Spleen (tissue), 11 donors: ENCODE data around the gene RPAIN. TPM values are rescaled to one million over a fixed set of nuclear protein-coding genes. Genes with fewer than 3 reads are reported as not detected.
A peak's percentile ranks its signal among the peaks of the same experiment; 100 is the strongest.

Experiments used
- DNase-seq: peaks from one replicate; pipeline ENCODE4 v3.0.0-alpha.2; 2020
- H3K27ac ChIP-seq, 8 donors: fragments of 200-600 bp; sonication (generic) in 7 of 8; 1 replicate in 4 of 8; 2 replicates in 4 of 8; pipeline versions ENCODE4 v1.5.0 to v1.8.0; 2016 to 2021; ENCODE audit warnings: inconsistent platforms in 4 of 8, mild to moderate bottlenecking in 4 of 8, moderate library complexity in 1 of 8
- H3K27me3 ChIP-seq, 7 donors: fragments of 200-600 bp; sonication (generic) in 6 of 7; replicated peaks in 1 of 7; 1 replicate in 4 of 7; 2 replicates in 3 of 7; pipeline versions ENCODE4 v1.5.0 to v1.8.0; 2016 to 2021; ENCODE audit warnings: inconsistent platforms in 3 of 7, mild to moderate bottlenecking in 1 of 7
- H3K36me3 ChIP-seq, 6 donors: fragments of 200-600 bp; sonication (generic) in 5 of 6; 1 replicate in 4 of 6; 2 replicates in 2 of 6; pipeline versions ENCODE4 v1.5.0 to v1.8.0; 2016 to 2021; ENCODE audit warnings: inconsistent platforms in 2 of 6
- H3K4me1 ChIP-seq, 6 donors: fragments of 200-600 bp; sonication (generic) in 5 of 6; 1 replicate in 3 of 6; 2 replicates in 3 of 6; pipeline versions ENCODE4 v1.5.0 to v1.8.0; 2016 to 2021; ENCODE audit warnings: inconsistent platforms in 3 of 6
- H3K4me3 ChIP-seq, 8 donors: fragments of 200-600 bp; sonication (generic) in 7 of 8; 1 replicate in 4 of 8; 2 replicates in 4 of 8; pipeline versions ENCODE4 v1.5.0 to v1.8.0; 2016 to 2021; ENCODE audit warnings: inconsistent platforms in 4 of 8, mild to moderate bottlenecking in 4 of 8, moderate library complexity in 2 of 8
- H3K9me3 ChIP-seq, 8 donors: fragments of 200-600 bp; sonication (generic) in 7 of 8; 1 replicate in 4 of 8; 2 replicates in 4 of 8; pipeline versions ENCODE4 v1.5.0 to v1.8.0; 2016 to 2021; ENCODE audit warnings: inconsistent platforms in 4 of 8
- POLR2A ChIP-seq, 3 donors: fragments of 450-650 bp; IDR thresholded peaks; one replicate each; pipeline ENCODE4 v1.5.1; 2017; ENCODE audit warnings: antibody characterized with exemption in 3 of 3, mild to moderate bottlenecking in 1 of 3
- POLR2AphosphoS5 ChIP-seq, 3 donors: sonication (generic); formaldehyde crosslinking; IDR thresholded peaks; one replicate each; pipeline ENCODE4 v1.5.1; 2017; ENCODE audit warnings: antibody characterized with exemption in 3 of 3
- WGBS, 5 donors: extraction: QIAGEN DNeasy Blood & Tissue Kit in 3 of 5; methylation state at CpG; one replicate each; pipeline versions ENCODE4 v1.1.5 to v1.1.7; 2013 to 2018; 5-methylcytosine and 5-hydroxymethylcytosine counted together
- intact Hi-C: fragments of 100-400 bp; cut with DNase I; formaldehyde crosslinking; loops from one replicate; pipeline ENCODE4 v1.15.0; 2023; ENCODE audit warnings: low total_unique reads
- polyA plus RNA-seq, 3 donors: library from polyadenylated mRNA; stranded (reverse); fragments of 200-250 nt; gene quantifications; one replicate each; pipeline ENCODE4 v1.2.1, GENCODE V29; 2013
- total RNA-seq, 7 donors: library from RNA; depleted of rRNA in 3 of 7; stranded (reverse); fragments of >200 nt in 3 of 7; fragmentation: NEBNext Ultra II Directional in 4 of 7; extraction: Animal tissue kit (Norgen Biotek cat#: 25700) in 4 of 7; gene quantifications; one replicate each; pipeline versions ENCODE4 v1.1.0 to v1.2.1, GENCODE V29; 2016 to 2021
- TF ChIP-seq, protein P1 (sequence below), 11 experiments: fragments of 200-600 bp in 7 of 11; fragments of 450-650 bp in 4 of 11; sonication (generic) in 4 of 11; IDR thresholded peaks in 8 of 11; conservative IDR thresholded peaks in 3 of 11; 1 replicate in 7 of 11; 2 replicates in 4 of 11; pipeline versions ENCODE4 v1.4.0 to v1.8.0; 2016 to 2021; ENCODE audit warnings: antibody characterized with exemption in 11 of 11, inconsistent platforms in 4 of 11, mild to moderate bottlenecking in 1 of 11
- donor health status: healthy with polysubstance abuse.
- donor health status: DM: no; HTN: no; CAD: no; lungs with moderate emphysema.
- donor health status: DM: no; HTN: no; CAD: no.
- donor health status: Bipolar disorder and iron deficiency.
- donor health status: healthy.
- donor health status: DM: no; HTN: no; CAD: no.
- donor health status: DM: yes; HTN: yes; CAD: no.

RPAIN gene
- total and polyA plus RNA-seq, 10 donors, result 30.3 to 52.3 (median 37.2) TPM

- Histone ChIP-seq H3K27me3 (no peaks in the 10 kb centered on the region), H3K4me1 (peaks cover 21 to 47% (median 36%) of the 10 kb centered on the region in 6 donors), H3K36me3 (peaks cover 0 to 71% (median 35%) of the 10 kb centered on the region in 6 donors), H3K27ac (peak overlapping the region; percentile 78 to 89 (median 84)), H3K9me3 (no peaks in the 10 kb centered on the region), H3K4me3 (peak overlapping the region; percentile 87 to 100 (median 94))
- TF ChIP-seq POLR2A (IDR thresholded peaks at IDR 0.05) (no peak), POLR2AphosphoS5 (IDR thresholded peaks at IDR 0.05) (no peak)
- TF ChIP-seq, protein P1, sequence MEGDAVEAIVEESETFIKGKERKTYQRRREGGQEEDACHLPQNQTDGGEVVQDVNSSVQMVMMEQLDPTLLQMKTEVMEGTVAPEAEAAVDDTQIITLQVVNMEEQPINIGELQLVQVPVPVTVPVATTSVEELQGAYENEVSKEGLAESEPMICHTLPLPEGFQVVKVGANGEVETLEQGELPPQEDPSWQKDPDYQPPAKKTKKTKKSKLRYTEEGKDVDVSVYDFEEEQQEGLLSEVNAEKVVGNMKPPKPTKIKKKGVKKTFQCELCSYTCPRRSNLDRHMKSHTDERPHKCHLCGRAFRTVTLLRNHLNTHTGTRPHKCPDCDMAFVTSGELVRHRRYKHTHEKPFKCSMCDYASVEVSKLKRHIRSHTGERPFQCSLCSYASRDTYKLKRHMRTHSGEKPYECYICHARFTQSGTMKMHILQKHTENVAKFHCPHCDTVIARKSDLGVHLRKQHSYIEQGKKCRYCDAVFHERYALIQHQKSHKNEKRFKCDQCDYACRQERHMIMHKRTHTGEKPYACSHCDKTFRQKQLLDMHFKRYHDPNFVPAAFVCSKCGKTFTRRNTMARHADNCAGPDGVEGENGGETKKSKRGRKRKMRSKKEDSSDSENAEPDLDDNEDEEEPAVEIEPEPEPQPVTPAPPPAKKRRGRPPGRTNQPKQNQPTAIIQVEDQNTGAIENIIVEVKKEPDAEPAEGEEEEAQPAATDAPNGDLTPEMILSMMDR (IDR thresholded peaks at IDR 0.05 in 8 of 11, conservative IDR thresholded peaks at IDR 0.05 in 3 of 11), result peak in 7 of 11 experiments; percentile 3 to 71 (median 44)
- intact Hi-C loops, result loop anchor here (10.0 kb wide), 1 partner anchor 185 kb away; no protein-coding TSS in a partner anchor
- no peak for DNase-seq
- 7 to 35% (median 17%) methylated on average over 1 of the region's 1 CpG for WGBS, 5 donors
These were observed 19.4 kb downstream of the RPAIN start for GRCh38 chr17:5439446-5439764.

DNA sequence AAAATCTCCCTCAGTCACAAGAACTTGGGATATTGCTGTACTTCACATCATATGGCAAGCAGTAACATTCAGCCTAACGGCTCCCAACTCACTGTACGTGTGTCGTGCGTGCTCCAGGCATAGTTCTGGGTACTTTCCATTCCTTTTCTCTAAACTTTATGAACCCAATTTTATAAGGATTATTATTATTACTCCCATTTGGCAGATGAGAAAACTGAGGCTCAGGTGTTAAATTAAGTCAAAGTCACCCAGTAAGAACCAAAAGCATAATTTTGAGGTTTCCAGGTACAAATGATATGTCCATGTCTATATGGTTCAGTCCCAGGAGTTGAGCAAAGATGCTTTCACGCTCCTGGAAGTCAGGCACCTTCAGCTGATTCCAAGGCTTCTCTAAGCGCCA, 23.7 kb downstream of the RPAIN start:
- WGBS, 5 donors, result 94 to 99% (median 95%) methylated on average over 4 to 6 of the region's 6 CpGs
- TF ChIP-seq, protein P1 (IDR thresholded peaks at IDR 0.05 in 8 of 11, conservative IDR thresholded peaks at IDR 0.05 in 3 of 11), result no peak
- TF ChIP-seq POLR2AphosphoS5 (IDR thresholded peaks at IDR 0.05) (no peak), POLR2A (IDR thresholded peaks at IDR 0.05) (no peak)
- no peak for DNase-seq
- Histone ChIP-seq H3K9me3 (no peaks in the 10 kb centered on the region), H3K4me1 (peaks cover 0 to 12% (median 8%) of the 10 kb centered on the region in 6 donors), H3K4me3 (no peak overlapping the region), H3K27me3 (no peaks in the 10 kb centered on the region), H3K27ac (no peak overlapping the region), H3K36me3 (peaks cover 4 to 79% (median 52%) of the 10 kb centered on the region in 6 donors)
- intact Hi-C loops, result no loop called here

GRCh38 chr17:5444209-5444608, 24.2 kb downstream of the RPAIN start:
- intact Hi-C loops, result no loop called here
- WGBS, 5 donors, result 92 to 97% (median 94%) methylated on average over 22 of the region's 22 CpGs

GRCh38 chr17:5446786-5447185, 26.8 kb downstream of the RPAIN start:
- DNase-seq, result no peak
- Histone ChIP-seq H3K27me3 (no peaks in the 10 kb centered on the region), H3K9me3 (no peaks in the 10 kb centered on the region), H3K27ac (no peak overlapping the region), H3K4me3 (no peak overlapping the region), H3K4me1 (no peaks in the 10 kb centered on the region), H3K36me3 (peaks cover 8 to 99% (median 77%) of the 10 kb centered on the region in 6 donors)
- intact Hi-C loops, result no loop called here
- WGBS, 5 donors, result 91 to 98% (median 93%) methylated on average over 8 of the region's 8 CpGs
- TF ChIP-seq POLR2A (IDR thresholded peaks at IDR 0.05), result no peak
- TF ChIP-seq POLR2AphosphoS5 (IDR thresholded peaks at IDR 0.05), result no peak
- TF ChIP-seq, protein P1 (IDR thresholded peaks at IDR 0.05 in 8 of 11, conservative IDR thresholded peaks at IDR 0.05 in 3 of 11), result no peak

More at GRCh38 chr17:5444209-5444608, 24.2 kb downstream of the RPAIN start:
- H3K27me3 ChIP-seq, result no peaks in the 10 kb centered on the region
- no peaks in the 10 kb centered on the region for H3K9me3 ChIP-seq
- H3K4me3 ChIP-seq, result no peak overlapping the region
- H3K27ac ChIP-seq, result no peak overlapping the region
- peaks cover 4 to 84% (median 55%) of the 10 kb centered on the region in 6 donors for H3K36me3 ChIP-seq
- TF ChIP-seq, protein P1 (IDR thresholded peaks at IDR 0.05 in 8 of 11, conservative IDR thresholded peaks at IDR 0.05 in 3 of 11), result no peak
- TF ChIP-seq POLR2A (IDR thresholded peaks at IDR 0.05) (no peak), POLR2AphosphoS5 (IDR thresholded peaks at IDR 0.05) (no peak)
- DNase-seq, result no peak
- peaks cover 0 to 8% (median 7%) of the 10 kb centered on the region in 6 donors for H3K4me1 ChIP-seq
